HCT116 (cell line): ENCODE data around the gene CHST14. TPM values are rescaled to one million over a fixed set of nuclear protein-coding genes. Genes with fewer than 3 reads are reported as not detected.

Source experiments
- ATAC-seq: fragments of 200-7000 bp; cut with Tn5 transposase; 2 replicates; pipeline ENCODE4 v1.9.1; 2020; ENCODE audit warnings: mild to moderate bottlenecking, moderate library complexity
- BruUV-seq: library from RNA; stranded (reverse); fragments of 400-500 nt; replicated peaks from 2 replicates; lab custom pipeline; 2021; lab: Mats Ljungman, UMichigan
- CTCF ChIA-PET: fragments of 300-600 bp; sonication (Branson Sonifier 250); formaldehyde crosslinking; loops from one replicate; lab custom pipeline; 2021; ENCODE audit warnings: antibody characterized with exemption; lab: Charles Lee
- POLR2A ChIA-PET: fragments of 300-600, 350-600 bp; sonication (Branson Sonifier 250); formaldehyde crosslinking; loops from one replicate; lab custom pipeline; 2021; ENCODE audit warnings: antibody characterized with exemption; lab: Charles Lee
- RAD21 ChIA-PET, 2 experiments: fragments of 300-600 bp; sonication (Branson Sonifier 250); formaldehyde crosslinking; loops; one replicate each; lab custom pipeline; 2023; ENCODE audit warnings: low total read pairs in 2 of 2; ENCODE audit not compliant: uncharacterized antibody in 2 of 2, unreplicated experiment in 2 of 2, low non-redundant PET in 1 of 2; lab: Charles Lee
- DNase-seq: peaks from one replicate; pipeline ENCODE4 v3.0.0-alpha.2; 2010; ENCODE audit warnings: low read depth, low spot score
- H2AFZ ChIP-seq: fragments of 200-600 bp; shearing (Covaris generic), sonication (generic); 2 replicates; pipeline ENCODE4 v1.6.1; 2017; ENCODE audit warnings: low read depth, mixed run types, mixed read lengths, antibody characterized with exemption, low read length; ENCODE audit not compliant: poor library complexity, severe bottlenecking
- H3K27ac ChIP-seq: 2 replicates; pipeline ENCODE4 v1.5.1; 2012; ENCODE audit warnings: low read depth, low read length
- H3K27me3 ChIP-seq: fragments of 200-600 bp; sonication (generic); 2 replicates; pipeline ENCODE4 v1.6.1; 2016; ENCODE audit warnings: mixed run types, low read length, mixed read lengths; ENCODE audit not compliant: insufficient read depth
- H3K36me3 ChIP-seq, 2 experiments: fragments of 200-500 bp in 1 of 2; fragments of 200-600 bp in 1 of 2; sonication (Bioruptor generic) in 1 of 2; sonication (generic) in 1 of 2; 2 replicates each; pipeline versions ENCODE4 v1.5.1 to v1.6.1; 2014 to 2016; ENCODE audit warnings: low read length in 2 of 2, inconsistent platforms in 1 of 2, mixed read lengths in 1 of 2, mixed run types in 1 of 2; ENCODE audit not compliant: insufficient read depth in 2 of 2, control insufficient read depth in 1 of 2
- H3K4me1 ChIP-seq, 2 experiments: fragments of 200-600 bp in 1 of 2; sonication (generic) in 1 of 2; 2 replicates each; pipeline versions ENCODE4 v1.5.1 to v1.6.1; 2012 to 2017; ENCODE audit warnings: low read length in 2 of 2, inconsistent platforms in 1 of 2, mild to moderate bottlenecking in 1 of 2, mixed read lengths in 1 of 2, mixed run types in 1 of 2, moderate library complexity in 1 of 2; ENCODE audit not compliant: insufficient read depth in 2 of 2, control insufficient read depth in 1 of 2
- H3K4me2 ChIP-seq: fragments of 200-600 bp; sonication (generic); 2 replicates; pipeline ENCODE4 v1.6.1; 2017; ENCODE audit warnings: mixed run types, low read length, mixed read lengths
- H3K4me3 ChIP-seq, 2 experiments: fragments of 200-600 bp in 1 of 2; sonication (generic) in 1 of 2; replicated peaks in 1 of 2; 2 replicates each; pipeline ENCODE4 v1.5.1; 2011 to 2016; ENCODE audit warnings: low read length in 2 of 2, control low read depth in 1 of 2, low read depth in 1 of 2, mild to moderate bottlenecking in 1 of 2, mixed read lengths in 1 of 2, mixed run types in 1 of 2
- H3K79me2 ChIP-seq: fragments of 200-600 bp; sonication (generic); 2 replicates; pipeline ENCODE4 v1.6.1; 2017; ENCODE audit warnings: mild to moderate bottlenecking, mixed run types, low read length, moderate library complexity, mixed read lengths; ENCODE audit not compliant: insufficient read depth
- H3K9ac ChIP-seq: fragments of 200-600 bp; sonication (generic); 2 replicates; pipeline ENCODE4 v1.6.1; 2016; ENCODE audit warnings: low read length, mixed read lengths
- H3K9me2 ChIP-seq: fragments of 200-600 bp; sonication (generic), shearing (Covaris generic); 2 replicates; pipeline ENCODE4 v1.6.1; 2017; ENCODE audit warnings: mixed run types, mild to moderate bottlenecking, moderate library complexity; ENCODE audit not compliant: insufficient read depth
- H3K9me3 ChIP-seq, 2 experiments: fragments of 200-500 bp in 1 of 2; fragments of 200-600 bp in 1 of 2; sonication (Bioruptor generic) in 1 of 2; sonication (generic) in 1 of 2; 2 replicates each; pipeline ENCODE4 v1.6.1; 2014 to 2017; ENCODE audit warnings: low read length in 2 of 2, mixed read lengths in 2 of 2, inconsistent platforms in 1 of 2, low read depth in 1 of 2, mild to moderate bottlenecking in 1 of 2, mixed run types in 1 of 2, moderate library complexity in 1 of 2; ENCODE audit not compliant: control insufficient read depth in 1 of 2, insufficient read depth in 1 of 2
- H4K20me1 ChIP-seq: fragments of 200-600 bp; sonication (generic), shearing (Covaris generic); 2 replicates; pipeline ENCODE4 v1.6.1; 2017; ENCODE audit warnings: mixed run types, mild to moderate bottlenecking, moderate library complexity; ENCODE audit not compliant: insufficient read depth
- CEBPB ChIP-seq: IDR thresholded peaks from 2 replicates; pipeline ENCODE4 v1.6.1; 2012; ENCODE audit warnings: low read depth
- EGR1 ChIP-seq: IDR thresholded peaks from 2 replicates; pipeline ENCODE4 v1.6.1; 2012; ENCODE audit warnings: low read depth
- EZH2 ChIP-seq: fragments of 200-600 bp; sonication (generic); IDR thresholded peaks from 2 replicates; pipeline ENCODE4 v1.6.1; 2017; ENCODE audit warnings: antibody characterized with exemption, mixed run types
- EZH2phosphoT487 ChIP-seq: fragments of 200-600 bp; IDR thresholded peaks from 2 replicates; pipeline ENCODE4 v1.6.1; 2018; ENCODE audit warnings: antibody characterized with exemption, borderline replicate concordance
- FOSL1 ChIP-seq: IDR thresholded peaks from 2 replicates; pipeline ENCODE4 v1.6.1; 2012; ENCODE audit warnings: low read depth
- POLR2AphosphoS5 ChIP-seq: IDR thresholded peaks from 2 replicates; pipeline ENCODE4 v1.6.1; 2011; ENCODE audit warnings: mild to moderate bottlenecking, low read depth, low read length, moderate library complexity
- RAD21 ChIP-seq: IDR thresholded peaks from 2 replicates; pipeline ENCODE4 v1.6.1; 2012; ENCODE audit warnings: low read depth, mild to moderate bottlenecking
- SP1 ChIP-seq: IDR thresholded peaks from 2 replicates; pipeline ENCODE4 v1.6.1; 2012; ENCODE audit warnings: low read depth
- TCF7L2 ChIP-seq: IDR thresholded peaks from 2 replicates; pipeline ENCODE4 v1.7.0; 2011; ENCODE audit warnings: borderline replicate concordance, inconsistent platforms; ENCODE audit not compliant: insufficient read depth, insufficient read length; ENCODE audit errors: extremely low read depth
- YY1 ChIP-seq: IDR thresholded peaks from 2 replicates; pipeline ENCODE4 v1.6.1; 2011; ENCODE audit warnings: low read length, low read depth, moderate library complexity, mild to moderate bottlenecking; ENCODE audit not compliant: insufficient replicate concordance; ENCODE audit errors: extremely low read depth
- ZFX ChIP-seq: fragments of 450-650 bp; IDR thresholded peaks from 2 replicates; pipeline ENCODE4 v1.6.1; 2017
- intact Hi-C: fragments of 100-400 bp; cut with micrococcal nuclease; formaldehyde crosslinking; loops from 2 replicates; pipeline ENCODE4 v1.10.0; 2022
- total RNA-seq: library from RNA; stranded (reverse); gene quantifications from one replicate; pipeline ENCODE4 v1.2.1, GENCODE V29; 2021; ENCODE audit not compliant: unreplicated experiment
- TF ChIP-seq, protein P1 (sequence below): IDR thresholded peaks from 2 replicates; pipeline ENCODE4 v1.6.1; 2012
- TF ChIP-seq, protein P2 (sequence below): IDR thresholded peaks from 2 replicates; pipeline ENCODE4 v1.6.1; 2011; ENCODE audit warnings: mild to moderate bottlenecking, low read length, moderate library complexity; ENCODE audit not compliant: insufficient replicate concordance; ENCODE audit errors: extremely low read depth

CHST14 gene
- total RNA-seq, 1 experiment from 2014 or later: 12.7 TPM

DNA sequence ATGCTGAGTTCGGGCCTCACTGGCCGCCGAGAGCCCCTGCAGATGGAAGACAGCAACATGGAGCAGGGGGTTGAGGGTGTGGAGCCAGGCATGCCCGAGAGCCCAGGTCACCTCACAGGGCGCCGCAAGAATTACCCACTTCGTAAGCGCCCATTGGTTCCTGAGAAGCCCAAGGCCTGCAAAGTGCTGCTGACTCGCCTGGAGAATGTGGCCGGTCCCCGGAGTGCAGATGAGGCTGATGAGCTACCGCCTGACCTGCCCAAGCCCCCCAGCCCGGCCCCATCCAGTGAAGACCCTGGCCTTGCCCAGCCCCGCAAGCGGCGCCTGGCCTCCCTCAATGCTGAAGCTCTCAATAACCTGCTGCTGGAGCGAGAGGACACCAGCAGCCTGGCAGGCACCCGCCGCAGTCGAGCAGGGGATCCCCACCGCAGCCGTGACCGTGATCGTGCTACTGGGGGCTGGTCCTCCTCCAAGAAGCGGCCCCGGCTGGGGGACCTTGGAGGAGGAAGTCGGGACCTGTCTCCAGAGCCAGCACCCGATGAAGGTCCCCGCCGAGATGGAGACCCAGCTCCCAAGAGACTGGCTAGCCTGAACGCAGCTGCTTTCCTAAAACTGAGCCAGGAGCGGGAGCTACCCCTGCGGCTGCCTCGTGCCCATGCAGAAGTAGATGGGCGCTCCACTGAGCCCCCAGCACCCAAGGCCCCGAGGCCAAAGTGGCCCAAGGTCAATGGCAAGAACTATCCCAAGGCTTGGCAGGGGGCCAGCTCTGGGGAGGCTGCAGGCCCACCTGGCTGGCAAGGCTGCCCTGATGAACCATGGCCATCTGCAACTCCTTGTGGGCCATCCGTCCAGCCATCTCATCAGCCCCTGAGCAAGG is 12.1 kb upstream of the CHST14 start:
- BruUV-seq: TSS peak; percentile 23
- peaks cover 2% of the 10 kb centered on the region; the same call in 1 of the 2 replicates for H4K20me1 ChIP-seq
- DNase-seq (no peak), ATAC-seq (no peak)
- no peak overlapping the region for H3K9ac ChIP-seq
- H3K27me3 ChIP-seq: no peaks in the 10 kb centered on the region
- no peak overlapping the region for H3K4me3 ChIP-seq
- POLR2A ChIA-PET: no interaction called here
- no peak overlapping the region for H3K27ac ChIP-seq
- no peak overlapping the region for H2AFZ ChIP-seq
- RAD21 ChIA-PET: no interaction called here
- peaks cover 2 to 5% of the 10 kb centered on the region in 2 experiments; a peak in 3 of 4 replicates for H3K36me3 ChIP-seq
- H3K9me2 ChIP-seq: no peaks in the 10 kb centered on the region
- TF ChIP-seq SP1: no peak
- TF ChIP-seq TCF7L2: no peak
- no peak for TF ChIP-seq CEBPB
- no peak for TF ChIP-seq YY1
- no peak for TF ChIP-seq POLR2AphosphoS5
- TF ChIP-seq, protein P1, sequence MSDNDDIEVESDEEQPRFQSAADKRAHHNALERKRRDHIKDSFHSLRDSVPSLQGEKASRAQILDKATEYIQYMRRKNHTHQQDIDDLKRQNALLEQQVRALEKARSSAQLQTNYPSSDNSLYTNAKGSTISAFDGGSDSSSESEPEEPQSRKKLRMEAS: no peak
- TF ChIP-seq, protein P2, sequence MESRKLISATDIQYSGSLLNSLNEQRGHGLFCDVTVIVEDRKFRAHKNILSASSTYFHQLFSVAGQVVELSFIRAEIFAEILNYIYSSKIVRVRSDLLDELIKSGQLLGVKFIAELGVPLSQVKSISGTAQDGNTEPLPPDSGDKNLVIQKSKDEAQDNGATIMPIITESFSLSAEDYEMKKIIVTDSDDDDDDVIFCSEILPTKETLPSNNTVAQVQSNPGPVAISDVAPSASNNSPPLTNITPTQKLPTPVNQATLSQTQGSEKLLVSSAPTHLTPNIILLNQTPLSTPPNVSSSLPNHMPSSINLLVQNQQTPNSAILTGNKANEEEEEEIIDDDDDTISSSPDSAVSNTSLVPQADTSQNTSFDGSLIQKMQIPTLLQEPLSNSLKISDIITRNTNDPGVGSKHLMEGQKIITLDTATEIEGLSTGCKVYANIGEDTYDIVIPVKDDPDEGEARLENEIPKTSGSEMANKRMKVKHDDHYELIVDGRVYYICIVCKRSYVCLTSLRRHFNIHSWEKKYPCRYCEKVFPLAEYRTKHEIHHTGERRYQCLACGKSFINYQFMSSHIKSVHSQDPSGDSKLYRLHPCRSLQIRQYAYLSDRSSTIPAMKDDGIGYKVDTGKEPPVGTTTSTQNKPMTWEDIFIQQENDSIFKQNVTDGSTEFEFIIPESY: no peak
- TF ChIP-seq EGR1: no peak
- no peak for TF ChIP-seq FOSL1
- no peak for TF ChIP-seq RAD21
- no peak for TF ChIP-seq EZH2
- no peak for TF ChIP-seq EZH2phosphoT487
- TF ChIP-seq ZFX: no peak
- intact Hi-C loops: no loop called here
- H3K4me2 ChIP-seq: no peak overlapping the region
- peaks cover 51% of the 10 kb centered on the region for H3K79me2 ChIP-seq
- peaks cover 28 to 33% of the 10 kb centered on the region in 2 experiments for H3K4me1 ChIP-seq
- CTCF ChIA-PET: no interaction called here
- H3K9me3 ChIP-seq: no peaks in the 10 kb centered on the region
